Activated CD4-positive, alpha-beta T cell treated with anti-CD3 and anti-CD28 coated beads, Interleukin-2, amount 50 U/mL, for 24 hours (primary cell): ENCODE results near the gene SARS1.

ENCODE experiments used
- DNase-seq, 2 donors: peaks; one replicate each; pipeline ENCODE4 v3.0.0-alpha.2; 2020; ENCODE audit warnings: low read depth in 1 of 2, low spot score in 1 of 2

The SARS1 gene

DNA sequence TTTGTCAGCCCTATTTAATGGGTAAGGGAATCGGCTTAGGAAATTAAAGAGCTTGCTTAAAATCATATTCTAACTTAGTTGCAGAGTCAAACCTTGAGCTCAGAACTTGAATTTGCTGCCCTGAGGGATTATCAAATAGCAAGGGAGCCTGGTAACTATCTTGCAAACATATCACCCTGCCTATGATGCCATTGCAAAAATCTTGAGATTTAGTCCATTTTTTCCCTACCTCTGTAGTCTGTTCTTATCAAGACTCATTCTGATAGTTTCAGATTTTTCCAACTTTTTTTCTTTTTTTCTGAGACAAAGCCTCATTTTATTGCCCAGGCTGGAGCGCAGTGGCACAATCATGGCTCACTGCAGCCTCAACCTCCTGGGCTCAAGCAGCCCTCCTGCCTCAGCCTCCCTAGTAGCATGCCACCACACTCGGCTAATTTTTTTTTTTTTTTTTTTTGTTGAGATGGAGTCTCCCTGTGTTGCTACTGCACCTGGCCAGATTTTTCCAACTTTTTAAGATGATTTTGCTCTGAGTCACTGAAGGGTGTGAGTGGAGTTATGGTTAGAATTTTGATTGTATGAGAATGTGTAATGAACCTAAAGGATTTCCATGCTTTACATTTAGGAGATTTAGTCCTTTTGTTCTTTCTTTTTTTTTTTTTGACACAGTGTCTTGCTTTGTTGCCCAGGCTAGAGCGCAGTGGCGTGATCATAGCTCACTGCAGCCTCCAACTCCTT lies 12.2 kb downstream of the SARS1 start:
- no peak for DNase-seq

DNA sequence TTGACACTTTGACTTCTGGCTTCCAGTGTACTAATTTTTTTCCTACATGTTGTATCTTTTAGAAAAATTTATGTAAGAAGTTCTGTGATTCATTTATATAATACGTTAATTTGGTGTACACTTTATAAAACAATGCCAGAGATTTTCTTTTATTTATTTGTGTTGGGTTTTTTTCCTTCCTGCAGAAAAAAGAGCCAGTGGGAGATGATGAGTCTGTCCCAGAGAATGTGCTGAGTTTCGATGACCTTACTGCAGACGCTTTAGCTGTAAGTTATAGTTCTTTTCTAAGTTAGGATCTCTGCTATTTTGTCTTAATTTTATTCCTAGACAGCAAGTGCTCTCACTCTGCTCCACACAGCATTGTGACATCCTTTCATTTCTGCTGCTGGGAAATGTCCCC lies 14.4 kb downstream of the SARS1 start:
- no peak for DNase-seq

DNA sequence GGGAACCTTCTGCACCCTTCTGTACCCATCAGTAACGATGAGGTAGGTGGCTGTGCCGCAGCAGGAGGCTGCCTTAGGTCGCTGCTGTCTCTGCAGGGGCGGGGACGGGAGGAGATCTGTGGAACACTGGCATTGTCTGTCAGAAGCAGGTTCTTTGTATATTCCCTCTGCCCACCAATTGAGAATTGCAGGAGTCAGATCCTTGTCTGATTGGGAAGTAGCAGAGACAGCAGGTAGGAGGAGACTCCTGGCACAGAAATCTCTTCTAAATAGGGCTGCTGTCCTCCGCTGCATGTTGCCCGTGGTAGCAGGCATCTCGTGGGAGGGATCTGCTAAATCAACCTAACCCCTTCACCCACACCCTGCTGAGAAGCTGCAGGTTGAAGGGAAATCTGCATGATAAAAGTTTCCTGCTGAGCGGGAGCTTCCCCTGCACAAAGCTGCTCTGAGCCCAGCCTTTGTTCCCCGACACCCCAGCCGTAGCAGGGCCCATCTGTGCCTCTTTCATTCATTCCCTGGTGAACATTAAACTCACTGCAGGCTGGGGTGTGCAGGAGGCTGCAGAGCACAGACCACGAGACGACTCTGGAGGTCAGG lies 15.9 kb downstream of the SARS1 start:
- DNase-seq: no peak

DNA sequence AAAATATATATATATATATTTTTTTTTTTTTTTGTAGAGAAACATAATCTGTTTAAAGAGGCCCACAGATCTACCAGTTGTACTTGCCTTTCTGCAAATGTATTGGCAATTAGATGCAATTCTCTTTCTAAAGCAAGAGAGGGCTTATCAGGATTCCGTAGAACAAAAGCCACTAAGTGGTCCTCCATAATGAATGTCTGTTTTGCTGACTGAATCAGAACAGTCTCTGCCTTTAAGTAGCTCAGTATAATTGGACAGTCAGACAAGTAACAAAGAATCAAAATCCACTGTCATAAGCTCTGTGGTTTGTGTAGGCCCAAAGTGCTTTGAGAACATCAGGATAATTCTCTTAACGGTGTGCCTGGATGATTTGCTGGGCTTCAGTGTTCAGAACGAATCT lies 17.3 kb downstream of the SARS1 start:
- DNase-seq: no peak

DNA sequence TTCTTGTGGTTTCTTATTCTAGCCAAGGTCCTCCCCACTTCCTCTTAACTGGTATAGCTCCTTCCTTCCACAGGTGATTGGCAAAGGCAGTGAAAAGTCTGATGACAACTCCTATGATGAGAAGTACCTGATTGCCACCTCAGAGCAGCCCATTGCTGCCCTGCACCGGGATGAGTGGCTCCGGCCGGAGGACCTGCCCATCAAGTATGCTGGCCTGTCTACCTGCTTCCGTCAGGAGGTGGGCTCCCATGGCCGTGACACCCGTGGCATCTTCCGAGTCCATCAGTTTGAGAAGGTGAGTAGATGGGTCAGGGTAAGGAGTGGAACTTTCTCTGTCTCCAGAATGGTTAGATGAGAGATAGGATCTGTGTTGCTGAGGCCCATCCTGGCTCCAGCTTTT lies 21.4 kb downstream of the SARS1 start:
- no peak for DNase-seq

DNA sequence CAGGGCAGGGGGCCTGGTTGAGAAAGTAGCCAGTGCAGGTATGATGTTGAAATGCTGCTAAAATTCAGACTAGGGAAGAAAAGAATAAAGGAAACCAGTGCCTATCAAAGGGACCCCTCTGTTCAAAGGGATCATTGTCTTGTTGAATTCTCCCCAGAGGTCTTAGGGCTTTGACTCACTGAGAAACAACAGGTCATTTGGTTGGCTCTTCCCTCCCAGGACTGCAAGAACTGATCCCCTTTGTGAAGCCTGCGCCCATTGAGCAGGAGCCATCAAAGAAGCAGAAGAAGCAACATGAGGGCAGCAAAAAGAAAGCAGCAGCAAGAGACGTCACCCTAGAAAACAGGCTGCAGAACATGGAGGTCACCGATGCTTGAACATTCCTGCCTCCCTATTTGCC lies 23.8 kb downstream of the SARS1 start:
- DNase-seq: no peak

DNA sequence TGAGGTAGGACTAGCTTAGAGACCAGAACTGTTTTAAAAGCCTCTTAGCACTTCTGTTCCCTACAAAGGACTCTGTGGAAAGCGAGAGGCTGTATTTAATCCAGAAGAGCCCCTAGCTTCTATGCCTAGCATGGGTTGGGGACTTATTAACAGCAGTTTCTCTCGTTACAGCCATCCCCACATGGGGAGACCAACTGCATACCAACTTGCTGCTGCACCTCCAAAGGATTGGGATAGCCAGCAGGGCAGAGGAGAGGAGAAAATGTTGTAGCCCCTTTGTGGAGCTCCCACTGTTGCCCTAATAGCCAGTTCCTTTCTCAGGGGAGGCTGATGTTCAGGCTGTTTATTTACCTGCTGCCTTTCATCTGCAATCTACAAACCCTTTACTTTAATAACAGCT lies 24.7 kb downstream of the SARS1 start:
- no peak for DNase-seq

DNA sequence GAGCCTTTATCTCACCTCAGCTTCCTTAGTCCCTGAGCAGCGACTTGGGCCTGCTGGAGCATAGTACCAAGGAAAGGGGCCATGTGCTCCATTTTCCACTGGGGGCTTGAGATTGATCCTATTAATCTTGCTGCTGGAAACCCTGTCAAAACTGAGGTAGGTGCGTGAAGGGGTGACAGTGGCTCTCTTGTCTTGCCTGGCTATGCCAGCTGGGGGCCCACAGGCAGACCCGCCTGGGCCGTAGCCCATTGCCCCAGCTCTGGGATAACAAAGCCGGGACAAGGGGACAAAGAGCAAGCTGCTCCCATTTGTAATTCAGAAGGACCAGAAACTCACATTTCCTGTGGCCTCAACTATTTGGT lies 25.3 kb downstream of the SARS1 start:
- DNase-seq: no peak

DNA sequence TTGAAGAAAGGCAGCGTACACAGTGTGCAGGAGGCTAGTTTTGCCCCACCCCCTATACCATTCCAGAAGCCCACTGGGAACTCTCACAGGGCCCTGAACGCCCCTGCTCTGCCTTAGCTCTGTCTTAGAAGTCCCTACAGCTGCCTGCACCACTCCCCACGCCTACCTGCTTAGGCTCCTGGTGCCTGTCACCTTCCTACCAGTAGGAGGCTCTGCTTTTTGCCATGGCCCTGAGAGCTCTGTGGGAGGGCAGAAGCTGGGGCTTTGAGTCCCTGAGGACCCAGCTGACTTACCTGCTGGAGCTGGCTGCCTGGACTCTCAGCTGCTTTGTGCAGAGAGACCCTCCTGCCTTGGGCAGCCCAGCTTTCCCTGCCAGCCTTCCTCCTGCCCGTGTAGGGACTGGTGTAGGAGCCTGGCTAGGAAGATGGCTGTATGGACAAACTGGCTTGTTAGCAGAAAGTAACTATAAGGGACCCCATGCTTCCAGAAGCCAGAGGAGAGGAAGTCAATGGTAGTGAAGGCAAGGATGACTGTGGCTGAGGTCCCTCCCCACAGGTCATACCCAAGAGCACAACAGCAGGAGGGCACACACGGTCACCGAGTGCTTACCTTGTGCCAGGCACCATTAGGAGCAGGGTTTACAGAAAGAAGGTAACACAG lies 25.8 kb downstream of the SARS1 start:
- DNase-seq: no peak

DNA sequence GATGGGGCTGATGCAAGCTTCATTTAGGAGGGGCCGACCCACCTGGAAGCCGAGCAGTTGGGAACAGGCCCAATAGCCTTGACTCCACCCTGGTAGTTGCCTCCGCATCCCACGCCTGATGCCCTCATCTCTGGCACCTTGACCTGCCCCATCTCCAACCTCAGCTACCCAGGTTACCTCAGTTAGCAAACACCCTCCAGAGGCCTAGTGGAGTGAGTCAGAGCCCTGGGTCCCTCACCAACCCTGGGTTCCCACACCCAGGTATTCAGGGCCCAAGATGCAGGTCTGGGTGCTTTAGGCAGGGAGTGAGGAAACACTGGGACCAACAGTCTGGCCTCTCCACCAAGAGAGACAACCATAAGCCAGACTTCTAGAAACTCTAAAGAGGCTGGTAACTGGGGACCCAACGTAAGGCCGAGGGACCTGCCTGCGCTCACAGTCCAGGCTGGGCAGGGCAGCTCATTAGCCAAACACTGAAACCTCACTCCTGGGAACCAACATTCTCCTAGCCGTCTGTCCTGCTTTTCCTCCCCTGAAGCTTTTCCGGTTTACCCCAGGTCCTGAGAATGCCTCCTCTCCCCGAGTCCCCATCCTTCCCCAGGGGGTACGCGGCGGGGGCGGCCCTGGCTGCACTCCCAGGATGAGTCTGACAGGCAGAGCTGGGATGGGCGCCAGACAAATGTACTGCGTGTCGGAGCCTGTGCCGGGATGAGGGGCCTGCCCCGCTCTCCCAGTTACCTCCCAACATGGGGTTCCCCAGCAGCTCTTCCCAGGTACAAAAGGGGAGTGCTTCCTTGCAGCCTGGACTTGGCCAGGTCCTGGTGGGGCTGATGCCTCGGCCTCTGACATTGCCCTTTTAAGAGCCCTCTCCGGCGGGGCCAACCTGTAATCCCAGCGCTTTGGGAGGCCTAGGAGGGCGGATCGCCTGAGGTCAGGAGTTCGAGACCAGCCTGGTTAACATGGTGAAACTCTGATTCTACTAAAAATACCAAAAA lies 26.7 kb downstream of the SARS1 start:
- no peak for DNase-seq

DNA sequence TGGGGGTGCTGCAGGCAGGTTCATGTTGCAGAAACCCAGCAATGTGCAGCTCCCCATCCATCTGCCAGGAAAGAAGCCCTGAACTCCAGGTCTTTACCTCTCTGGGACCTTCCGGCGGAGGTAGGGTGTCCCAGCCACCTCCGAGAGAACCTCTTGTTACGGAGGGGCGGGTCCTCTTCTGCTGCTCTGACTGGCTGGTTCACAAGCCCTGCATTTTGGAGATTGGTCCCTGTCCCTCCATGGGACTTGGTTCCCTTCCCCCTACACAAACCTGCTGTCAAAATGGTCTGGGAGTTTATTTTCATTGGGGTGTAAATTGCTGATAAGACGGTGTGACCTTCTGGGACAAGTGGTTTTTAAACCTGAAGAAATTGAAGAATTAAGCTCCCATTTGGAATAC lies 27.6 kb downstream of the SARS1 start:
- no peak for DNase-seq

DNA sequence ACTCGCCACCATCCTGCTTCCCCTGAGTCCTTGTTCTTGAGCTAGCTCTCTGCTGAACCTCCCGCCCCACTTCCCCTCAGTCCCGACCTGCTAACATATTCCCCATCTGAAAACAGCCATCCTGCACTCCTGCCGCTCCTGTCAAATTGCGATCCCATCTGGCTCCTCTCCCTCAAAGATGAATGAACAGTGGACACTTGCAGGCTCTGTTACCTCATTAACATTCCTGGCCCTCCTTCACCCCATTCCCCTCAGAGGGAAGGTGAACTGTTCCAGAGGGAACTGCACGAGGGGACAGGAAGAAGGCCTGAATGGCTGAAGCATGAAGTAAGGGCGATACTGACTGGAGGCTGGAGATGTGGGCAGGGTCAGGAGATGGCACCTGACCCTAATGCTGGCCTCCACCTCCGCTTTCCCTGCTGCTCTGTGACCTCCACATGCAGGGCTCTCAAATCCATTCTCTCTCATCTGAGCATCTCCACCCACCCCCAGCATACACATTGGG lies 28.2 kb downstream of the SARS1 start:
- no peak for DNase-seq

DNA sequence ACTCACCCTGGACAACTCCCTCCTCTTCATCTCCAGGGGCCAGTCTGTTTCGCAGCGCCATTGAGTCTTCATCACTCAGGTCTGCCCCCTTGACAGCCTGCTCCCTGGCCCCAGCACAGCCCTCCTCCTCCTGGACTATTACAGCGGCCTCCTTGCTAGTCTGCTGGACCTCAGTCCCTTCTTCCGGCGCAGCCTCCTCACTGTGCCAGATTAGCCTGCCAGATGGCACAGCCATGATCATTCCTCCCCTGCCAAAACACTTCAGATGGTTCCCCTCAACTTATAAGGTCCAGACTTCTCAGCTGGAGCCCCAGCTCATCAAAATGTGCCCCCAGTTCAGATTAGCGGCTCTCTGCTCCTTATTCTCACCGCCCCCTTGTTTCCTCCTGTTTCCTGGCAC lies 28.7 kb downstream of the SARS1 start:
- no peak for DNase-seq

DNA sequence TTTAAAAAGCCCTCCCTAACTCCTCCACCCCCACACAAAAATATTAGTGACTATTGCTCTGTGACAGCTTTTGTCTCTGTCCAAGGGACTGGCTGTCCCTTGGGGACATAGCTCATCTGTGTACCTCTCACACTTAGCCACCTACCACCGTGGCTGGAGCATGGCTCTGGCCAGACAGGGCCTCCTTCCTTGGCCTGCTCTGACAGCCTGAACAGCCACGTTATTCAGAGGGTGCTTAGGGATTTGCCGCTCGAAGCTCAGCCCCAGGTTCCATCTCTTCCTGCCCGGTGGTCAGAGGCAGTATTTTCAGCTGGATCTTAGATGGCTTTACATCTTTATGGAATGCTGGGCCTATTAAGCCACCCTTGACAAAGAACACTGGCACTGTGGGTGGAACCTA lies 29.5 kb downstream of the SARS1 start:
- DNase-seq: no peak

DNA sequence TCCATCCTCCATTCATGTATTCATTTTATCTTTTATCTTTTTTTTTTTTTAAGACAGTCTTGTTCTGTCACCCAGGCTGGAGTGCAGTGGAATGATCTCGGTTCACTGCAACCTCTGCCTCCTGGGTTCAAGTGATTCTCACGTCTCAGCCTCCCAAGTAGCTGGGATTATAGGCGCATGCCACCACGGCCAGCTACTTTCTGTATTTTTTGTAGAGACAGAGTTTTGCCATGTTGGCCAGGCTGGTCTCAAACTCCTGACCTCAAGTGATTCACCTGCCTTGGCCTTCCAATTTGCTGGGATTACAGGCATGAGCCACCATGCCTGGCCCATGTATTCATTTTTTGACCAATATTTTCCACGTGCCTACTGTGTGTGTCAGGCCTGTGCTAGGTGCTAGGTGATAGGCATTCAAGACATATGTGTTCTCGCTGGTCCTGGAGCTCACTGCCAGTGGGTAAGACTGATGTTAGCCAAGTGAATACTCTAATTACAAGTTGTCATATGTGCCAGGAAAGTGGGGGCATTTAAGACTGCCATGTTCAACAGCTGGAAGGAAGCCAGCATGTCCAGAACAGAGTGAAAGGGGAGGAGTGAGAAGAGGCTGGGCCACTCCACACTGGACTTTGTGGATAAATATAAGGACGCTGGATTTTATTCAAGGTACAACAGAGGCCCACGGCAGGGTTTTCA lies 30.3 kb downstream of the SARS1 start:
- no peak for DNase-seq

DNA sequence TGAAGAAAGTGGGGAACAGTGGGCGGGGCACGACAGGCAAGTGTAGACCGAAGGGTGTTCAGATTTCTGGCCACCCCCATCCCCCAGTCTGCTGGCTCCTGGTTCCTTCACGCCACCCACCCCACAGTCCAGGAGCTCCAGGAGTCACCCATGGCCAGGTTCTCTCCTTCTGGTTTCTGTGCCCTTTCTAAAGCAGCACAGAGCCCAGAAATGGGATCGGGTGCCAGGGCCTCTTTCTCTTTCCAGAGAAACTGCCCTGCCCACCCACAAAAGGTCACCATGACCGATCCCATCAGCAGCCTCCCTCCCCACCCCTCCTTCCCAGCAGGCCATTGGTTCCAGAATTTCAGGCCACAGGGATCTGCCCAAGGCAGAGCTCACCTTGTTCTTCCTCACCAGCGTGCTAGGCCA lies 32.4 kb downstream of the SARS1 start:
- no peak for DNase-seq

DNA sequence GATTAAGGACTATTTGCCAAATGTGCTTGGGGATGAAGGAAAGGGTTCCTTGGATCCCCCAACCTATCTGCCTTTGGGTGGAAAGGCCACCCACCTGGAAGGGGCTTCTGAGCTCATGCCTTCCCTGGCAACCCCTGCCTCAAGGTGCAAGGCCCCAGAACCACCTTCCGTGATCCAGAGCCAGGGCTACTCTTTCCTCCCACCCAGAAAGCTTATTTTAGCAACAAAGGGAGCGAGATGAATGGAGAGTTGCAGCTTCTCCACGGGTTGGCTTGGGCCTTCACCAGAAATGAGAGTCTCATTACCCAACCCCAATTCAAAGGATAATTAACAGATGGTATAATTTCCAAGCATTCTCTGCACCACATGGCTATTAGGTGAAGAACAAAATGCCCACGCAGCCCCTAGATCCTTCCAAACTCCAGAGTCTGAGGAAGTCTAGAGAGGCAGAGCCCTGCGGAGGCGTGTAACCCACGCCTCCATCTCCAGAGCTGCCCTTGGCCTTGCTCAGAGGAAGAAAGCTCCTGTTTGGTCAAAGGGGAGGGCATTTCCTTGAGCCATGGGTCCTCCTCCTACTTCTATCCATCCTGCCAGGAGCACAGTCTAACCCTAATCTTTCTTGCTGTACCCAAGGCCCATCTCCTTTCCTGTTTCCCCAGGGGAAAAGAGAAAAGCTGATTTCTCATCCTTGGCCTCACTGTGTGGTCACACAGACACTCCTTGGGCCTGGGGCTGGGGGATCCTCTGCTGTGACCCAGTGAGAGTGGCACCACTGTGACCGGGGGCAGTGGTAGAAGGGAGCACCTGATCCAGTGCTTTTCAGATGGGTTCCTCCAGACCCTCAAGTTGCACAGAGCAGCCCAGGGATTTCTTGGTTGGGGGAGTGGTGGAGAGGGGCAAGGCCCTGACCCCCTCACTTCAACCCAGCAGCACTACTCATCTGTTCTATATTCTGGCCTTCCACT lies 34.0 kb downstream of the SARS1 start:
- DNase-seq: no peak

DNA sequence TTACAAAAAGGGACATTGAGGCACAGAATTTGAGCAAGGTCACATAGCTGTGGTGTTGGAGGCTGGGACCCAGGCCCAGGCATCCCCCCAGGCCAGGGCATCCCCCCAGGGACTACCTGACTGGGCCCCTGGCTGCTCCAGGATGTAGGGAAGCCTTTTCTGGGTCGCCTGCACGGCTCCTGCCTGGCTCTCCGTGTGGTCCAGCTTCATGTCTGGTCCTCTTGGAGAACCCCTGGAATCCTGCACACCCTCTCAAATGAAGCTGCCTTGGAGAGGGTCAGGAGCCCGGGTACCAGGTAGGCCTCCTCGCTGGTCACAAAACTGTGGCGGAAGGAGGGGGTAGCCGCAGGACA lies 34.7 kb downstream of the SARS1 start:
- DNase-seq: no peak

DNA sequence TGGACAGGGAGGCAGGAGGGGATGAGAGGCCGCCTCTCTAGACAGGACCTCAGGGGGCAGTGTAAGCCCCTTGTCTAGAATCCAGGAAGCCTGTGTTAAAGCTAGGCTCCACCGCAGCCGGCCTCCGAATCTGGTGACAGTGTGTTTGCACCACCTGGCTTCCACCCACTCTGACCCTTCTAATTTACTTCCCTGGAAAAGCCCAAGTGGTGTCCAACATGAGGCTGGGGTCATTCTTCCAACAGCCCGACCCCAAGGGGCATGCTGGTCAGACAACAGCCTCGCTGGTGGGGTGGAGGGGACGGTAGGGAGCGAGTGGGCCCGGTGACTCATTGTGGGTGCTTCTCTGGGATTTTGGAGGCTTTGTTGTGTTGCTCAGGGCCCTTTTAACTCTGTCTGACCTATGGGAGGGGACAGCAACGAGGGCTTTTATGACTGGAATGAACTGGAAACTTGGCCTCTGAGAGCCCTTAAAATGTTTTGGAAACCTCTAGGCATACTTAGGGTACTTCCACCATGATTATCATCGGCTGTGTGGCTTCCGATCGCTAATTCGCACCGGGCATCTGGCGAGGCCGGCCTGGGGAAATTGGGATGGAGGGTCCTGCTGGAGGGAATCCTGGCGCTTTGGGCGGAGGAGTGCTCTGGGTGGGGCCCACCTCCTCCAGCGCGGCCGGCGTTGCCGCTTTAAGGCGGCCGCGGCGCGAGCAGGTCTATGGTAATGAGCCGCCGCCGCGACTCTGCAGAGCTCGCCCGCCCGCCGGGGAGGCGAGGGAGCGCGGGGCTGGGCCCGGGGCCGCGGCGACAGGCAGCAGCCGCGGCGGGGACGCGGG lies 35.3 kb downstream of the SARS1 start, which contains the start of gene CELSR2:
Gene CELSR2, plus strand, starts transcription at position 743 of the 833 bp plus-strand sequence. CDS start 541 bp downstream, outside the sequence.
- peak in 1 of 2 donors; percentile 37 for DNase-seq
